Endothelial cell (in vitro differentiated cells): Measurements from ENCODE around the gene ABCA9. TPM values are rescaled to one million over a fixed set of nuclear protein-coding genes. Genes with fewer than 3 reads are reported as not detected.

ENCODE experiments used
- DNase-seq: peaks from one replicate; pipeline ENCODE4 v3.0.0; 2021; ENCODE audit warnings: low spot score
- H3K27ac Mint-ChIP-seq: one replicate; pipeline ENCODE4 v1.8.0; 2021; ENCODE audit warnings: mixed read lengths, inconsistent platforms; ENCODE audit not compliant: unreplicated experiment
- H3K27me3 Mint-ChIP-seq: one replicate; pipeline ENCODE4 v1.8.0; 2021; ENCODE audit warnings: mild to moderate bottlenecking, moderate library complexity, mixed read lengths, inconsistent platforms; ENCODE audit not compliant: unreplicated experiment
- H3K36me3 Mint-ChIP-seq: one replicate; pipeline ENCODE4 v1.8.0; 2021; ENCODE audit warnings: mild to moderate bottlenecking, low read depth, mixed read lengths, inconsistent platforms; ENCODE audit not compliant: unreplicated experiment
- H3K4me1 Mint-ChIP-seq: one replicate; pipeline ENCODE4 v1.8.0; 2021; ENCODE audit warnings: mild to moderate bottlenecking, mixed read lengths, inconsistent platforms; ENCODE audit not compliant: unreplicated experiment
- H3K4me3 Mint-ChIP-seq: one replicate; pipeline ENCODE4 v1.8.0; 2021; ENCODE audit warnings: mild to moderate bottlenecking, mixed read lengths, inconsistent platforms; ENCODE audit not compliant: unreplicated experiment
- H3K9me3 Mint-ChIP-seq: one replicate; pipeline ENCODE4 v1.8.0; 2021; ENCODE audit warnings: mixed read lengths, inconsistent platforms; ENCODE audit not compliant: unreplicated experiment
- total RNA-seq: library from RNA; stranded (reverse); fragmentation: NEBNext Ultra II Directional; extraction: Animal tissue kit (Norgen Biotek cat#: 25700); gene quantifications from one replicate; pipeline ENCODE4 v1.2.1, GENCODE V29; 2021; ENCODE audit not compliant: unreplicated experiment
- TF ChIP-seq, protein P1 (sequence below): fragments of 200-600 bp; sonication (generic); IDR thresholded peaks from one replicate; pipeline ENCODE4 v1.5.0; 2021; ENCODE audit warnings: antibody characterized with exemption; ENCODE audit not compliant: unreplicated experiment

Gene ABCA9
- total RNA-seq, 1 donor from 2014 or later = 0.23 TPM

DNA sequence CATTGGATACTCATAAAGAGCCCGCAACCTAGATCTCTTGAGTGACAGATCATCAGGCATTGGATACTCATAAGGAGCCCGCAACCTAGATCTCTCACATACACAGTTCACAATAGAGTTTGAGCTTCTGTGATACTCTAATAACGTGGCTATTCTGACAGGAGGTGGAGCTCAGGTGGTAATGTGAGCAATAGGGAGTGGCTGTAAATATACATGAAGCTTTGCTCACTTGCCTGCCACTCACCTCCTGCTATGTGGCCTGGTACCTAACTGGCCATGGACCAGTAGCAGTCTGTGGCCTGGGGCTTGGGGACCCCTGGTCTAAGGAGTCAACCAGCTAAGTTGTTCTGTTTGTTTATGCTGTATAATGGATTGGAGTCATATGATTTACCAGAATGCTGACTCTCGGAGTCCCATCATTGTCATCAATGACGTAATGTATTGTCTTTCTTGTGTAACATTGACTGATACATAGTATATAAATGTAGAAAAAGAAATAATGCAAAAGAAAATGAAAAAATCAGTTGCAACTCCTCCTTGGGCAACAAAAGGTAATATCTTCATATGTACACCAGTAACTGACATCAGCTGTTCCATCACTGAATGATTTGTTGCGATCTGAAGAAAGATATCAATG is 17.5 kb downstream of the ABCA9 start:
- DNase-seq = no peak
- Mint-ChIP-seq H3K4me1 (peaks cover 21% of the 10 kb centered on the region), H3K27me3 (peaks cover 3% of the 10 kb centered on the region), H3K9me3 (no peaks in the 10 kb centered on the region), H3K27ac (no peak overlapping the region), H3K36me3 (peaks cover 13% of the 10 kb centered on the region), H3K4me3 (no peak overlapping the region)
- TF ChIP-seq, protein P1, sequence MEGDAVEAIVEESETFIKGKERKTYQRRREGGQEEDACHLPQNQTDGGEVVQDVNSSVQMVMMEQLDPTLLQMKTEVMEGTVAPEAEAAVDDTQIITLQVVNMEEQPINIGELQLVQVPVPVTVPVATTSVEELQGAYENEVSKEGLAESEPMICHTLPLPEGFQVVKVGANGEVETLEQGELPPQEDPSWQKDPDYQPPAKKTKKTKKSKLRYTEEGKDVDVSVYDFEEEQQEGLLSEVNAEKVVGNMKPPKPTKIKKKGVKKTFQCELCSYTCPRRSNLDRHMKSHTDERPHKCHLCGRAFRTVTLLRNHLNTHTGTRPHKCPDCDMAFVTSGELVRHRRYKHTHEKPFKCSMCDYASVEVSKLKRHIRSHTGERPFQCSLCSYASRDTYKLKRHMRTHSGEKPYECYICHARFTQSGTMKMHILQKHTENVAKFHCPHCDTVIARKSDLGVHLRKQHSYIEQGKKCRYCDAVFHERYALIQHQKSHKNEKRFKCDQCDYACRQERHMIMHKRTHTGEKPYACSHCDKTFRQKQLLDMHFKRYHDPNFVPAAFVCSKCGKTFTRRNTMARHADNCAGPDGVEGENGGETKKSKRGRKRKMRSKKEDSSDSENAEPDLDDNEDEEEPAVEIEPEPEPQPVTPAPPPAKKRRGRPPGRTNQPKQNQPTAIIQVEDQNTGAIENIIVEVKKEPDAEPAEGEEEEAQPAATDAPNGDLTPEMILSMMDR = no peak

DNA sequence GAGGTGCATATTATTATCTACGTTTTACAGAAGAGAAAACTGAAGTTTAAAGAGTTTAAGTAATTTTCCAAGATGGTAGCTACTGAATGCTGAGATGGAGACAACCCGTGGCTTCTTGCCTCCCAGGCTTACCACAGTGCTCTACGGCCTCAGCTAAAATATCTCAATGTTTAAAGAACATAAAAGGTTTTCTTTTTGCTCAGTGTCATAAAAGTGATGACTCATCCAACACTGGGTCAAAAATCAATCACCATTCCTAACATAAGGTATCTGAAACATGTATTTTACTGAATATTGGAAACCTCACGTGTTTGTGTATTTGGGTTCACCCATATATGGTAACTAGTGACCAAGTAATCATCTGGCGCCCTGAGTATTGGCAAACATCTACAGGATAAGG is 18.4 kb downstream of the ABCA9 start:
- TF ChIP-seq, protein P1 = no peak
- H3K27ac Mint-ChIP-seq = no peak overlapping the region

DNA sequence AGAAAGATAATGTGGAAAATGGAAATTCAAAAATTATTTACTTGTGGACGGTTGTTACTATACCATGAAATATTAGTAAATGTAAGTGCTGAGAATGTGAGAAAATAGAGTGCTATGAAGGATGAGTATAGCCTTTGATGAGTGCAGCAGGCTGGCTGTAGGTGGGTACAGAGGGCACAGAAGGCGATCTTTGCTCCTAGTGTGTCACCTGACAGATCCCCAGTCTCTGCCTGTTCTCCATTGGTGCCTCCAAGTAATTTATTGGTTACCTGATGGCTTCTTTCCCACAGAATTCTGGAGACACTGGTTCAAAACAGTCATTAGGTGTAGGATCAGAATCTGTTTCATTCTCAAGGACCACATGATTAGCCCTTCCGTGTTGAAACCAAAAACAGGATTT is 28.9 kb downstream of the ABCA9 start:
- TF ChIP-seq, protein P1 = no peak
- H3K4me1 Mint-ChIP-seq = peaks cover 3% of the 10 kb centered on the region
- peaks cover 4% of the 10 kb centered on the region for H3K27me3 Mint-ChIP-seq
- H3K9me3 Mint-ChIP-seq = peaks cover 5% of the 10 kb centered on the region
- DNase-seq = no peak
- no peak overlapping the region for H3K4me3 Mint-ChIP-seq
- H3K27ac Mint-ChIP-seq = no peak overlapping the region
- H3K36me3 Mint-ChIP-seq = peaks cover 25% of the 10 kb centered on the region

More for the DNA sequence above, 18.4 kb downstream of the ABCA9 start:
- DNase-seq = no peak
- H3K4me3 Mint-ChIP-seq = no peak overlapping the region
- H3K9me3 Mint-ChIP-seq = peaks cover 2% of the 10 kb centered on the region
- peaks cover 20% of the 10 kb centered on the region for H3K36me3 Mint-ChIP-seq
- peaks cover 12% of the 10 kb centered on the region for H3K4me1 Mint-ChIP-seq
- no peaks in the 10 kb centered on the region for H3K27me3 Mint-ChIP-seq

DNA sequence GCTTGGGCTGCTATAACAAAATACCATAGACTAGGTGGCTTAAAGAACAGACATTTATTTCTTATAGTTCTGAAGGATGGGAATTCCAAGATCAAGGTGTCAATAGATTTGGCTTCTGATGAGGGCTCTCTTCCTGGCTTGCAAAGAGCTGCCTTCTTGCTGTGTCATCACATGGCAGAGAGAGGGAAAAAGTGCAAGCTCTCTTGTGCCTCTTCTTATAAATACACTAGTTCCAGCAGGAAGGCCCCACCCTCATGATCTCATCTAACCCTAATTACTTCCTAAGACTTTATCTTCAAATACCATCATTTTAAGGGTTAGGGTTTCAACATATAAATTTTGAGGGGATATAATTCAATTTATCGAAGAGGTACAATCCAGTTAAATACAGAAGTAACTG is 30.6 kb downstream of the ABCA9 start:
- H3K4me1 Mint-ChIP-seq = peaks cover 3% of the 10 kb centered on the region
- DNase-seq = no peak
- no peak overlapping the region for H3K4me3 Mint-ChIP-seq
- no peaks in the 10 kb centered on the region for H3K9me3 Mint-ChIP-seq
- peaks cover 14% of the 10 kb centered on the region for H3K36me3 Mint-ChIP-seq
- no peak overlapping the region for H3K27ac Mint-ChIP-seq
- TF ChIP-seq, protein P1 = no peak
- H3K27me3 Mint-ChIP-seq = peaks cover 4% of the 10 kb centered on the region

DNA sequence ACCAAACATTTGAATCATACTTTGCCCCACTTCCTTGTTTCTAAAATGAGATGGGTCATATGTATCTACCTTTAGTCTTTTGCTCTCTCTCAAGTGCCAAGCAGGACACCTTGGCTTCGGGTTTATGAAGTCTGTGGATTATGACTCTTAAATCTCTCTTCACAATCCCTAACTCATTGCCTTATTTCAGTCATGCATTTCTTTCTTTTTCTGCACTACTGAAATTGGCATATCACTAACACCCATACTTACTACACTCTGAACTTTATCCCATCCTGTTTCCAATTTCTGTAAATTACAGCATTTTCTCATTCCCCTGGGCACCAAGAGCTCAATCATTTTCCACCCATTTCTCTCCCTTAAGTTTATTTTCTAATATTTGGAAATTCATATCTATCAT is 42.0 kb downstream of the ABCA9 start:
- Mint-ChIP-seq H3K4me1 (peaks cover 4% of the 10 kb centered on the region), H3K27ac (no peak overlapping the region), H3K4me3 (no peak overlapping the region), H3K27me3 (no peaks in the 10 kb centered on the region), H3K36me3 (peaks cover 7% of the 10 kb centered on the region), H3K9me3 (no peaks in the 10 kb centered on the region)
- TF ChIP-seq, protein P1 = no peak
- DNase-seq = no peak
